Astrocyte (in vitro differentiated cells and primary cell): ENCODE data around the gene FTO. TPM values are rescaled to one million over a fixed set of nuclear protein-coding genes. Genes with fewer than 3 reads are reported as not detected.

Experiments used
- DNase-seq: peaks from one replicate; pipeline ENCODE4 v3.0.0-alpha.2; 2010; ENCODE audit warnings: low read depth
- FAIRE-seq: peaks from 2 replicates; lab custom pipeline; 2011; peaks lifted over from hg19 to GRCh38; lab: Jason Lieb, UNC
- H2AFZ ChIP-seq: 2 replicates; pipeline ENCODE4 v1.6.0; 2012; ENCODE audit warnings: low read depth, low read length, inconsistent platforms
- H3K27ac ChIP-seq: 2 replicates; pipeline ENCODE4 v1.5.1; 2011; ENCODE audit warnings: low read depth, low read length, inconsistent platforms
- H3K27me3 ChIP-seq: 2 replicates; pipeline ENCODE4 v1.6.0; 2011; ENCODE audit warnings: low read length, inconsistent platforms; ENCODE audit not compliant: insufficient read depth
- H3K36me3 ChIP-seq: 2 replicates; pipeline ENCODE4 v1.5.1; 2011; ENCODE audit warnings: low read length, inconsistent platforms; ENCODE audit not compliant: insufficient read depth
- H3K4me1 ChIP-seq: 2 replicates; pipeline ENCODE4 v1.5.1; 2011; ENCODE audit warnings: low read length, inconsistent platforms; ENCODE audit not compliant: insufficient read depth
- H3K4me2 ChIP-seq: 2 replicates; pipeline ENCODE4 v1.6.0; 2012; ENCODE audit warnings: low read length, inconsistent platforms
- H3K4me3 ChIP-seq: 2 replicates; pipeline ENCODE4 v1.5.1; 2011; ENCODE audit warnings: low read depth, mild to moderate bottlenecking, low read length, inconsistent platforms; ENCODE audit not compliant: insufficient read depth
- H3K79me2 ChIP-seq: 2 replicates; pipeline ENCODE4 v1.6.0; 2012; ENCODE audit warnings: mild to moderate bottlenecking, low read length, inconsistent platforms; ENCODE audit not compliant: insufficient read depth
- H3K9ac ChIP-seq: 2 replicates; pipeline ENCODE4 v1.6.0; 2012; ENCODE audit warnings: mild to moderate bottlenecking, low read length, inconsistent platforms
- H3K9me3 ChIP-seq: 2 replicates; pipeline ENCODE4 v1.5.1; 2012; ENCODE audit warnings: low read depth, mild to moderate bottlenecking, low read length, inconsistent platforms; ENCODE audit not compliant: insufficient read depth
- H4K20me1 ChIP-seq: 2 replicates; pipeline ENCODE4 v1.6.0; 2012; ENCODE audit warnings: low read length, inconsistent platforms; ENCODE audit not compliant: insufficient read depth
- H3K27ac Mint-ChIP-seq: one replicate; pipeline ENCODE4 v1.8.0; 2021; ENCODE audit warnings: mild to moderate bottlenecking, mixed read lengths; ENCODE audit not compliant: unreplicated experiment
- H3K27me3 Mint-ChIP-seq: one replicate; pipeline ENCODE4 v1.8.0; 2021; ENCODE audit warnings: low read depth, mixed read lengths; ENCODE audit not compliant: unreplicated experiment
- H3K36me3 Mint-ChIP-seq: one replicate; pipeline ENCODE4 v1.8.0; 2021; ENCODE audit warnings: low read depth, mixed read lengths; ENCODE audit not compliant: unreplicated experiment
- H3K4me1 Mint-ChIP-seq: one replicate; pipeline ENCODE4 v1.8.0; 2021; ENCODE audit warnings: low read depth, mixed read lengths; ENCODE audit not compliant: unreplicated experiment
- H3K4me3 Mint-ChIP-seq: one replicate; pipeline ENCODE4 v1.8.0; 2021; ENCODE audit warnings: mild to moderate bottlenecking, moderate library complexity, mixed read lengths; ENCODE audit not compliant: unreplicated experiment
- H3K9me3 Mint-ChIP-seq: one replicate; pipeline ENCODE4 v1.8.0; 2021; ENCODE audit warnings: mild to moderate bottlenecking, mixed read lengths; ENCODE audit not compliant: unreplicated experiment
- EZH2 ChIP-seq: IDR thresholded peaks from 2 replicates; pipeline ENCODE4 v1.6.1; 2012; ENCODE audit warnings: mild to moderate bottlenecking, low read length, inconsistent platforms; ENCODE audit not compliant: insufficient read depth
- total RNA-seq: library from RNA; stranded (reverse); gene quantifications from 2 replicates; pipeline ENCODE4 v1.2.1, GENCODE V29; 2021
- TF ChIP-seq, protein P1 (sequence below): IDR thresholded peaks from 2 replicates; pipeline ENCODE4 v1.5.1; 2011; ENCODE audit warnings: low read depth, mild to moderate bottlenecking, inconsistent platforms, low read length, moderate library complexity; ENCODE audit not compliant: insufficient read depth

Gene FTO
- total RNA-seq, 1 donor from 2014 or later, result 73.1 TPM

DNA sequence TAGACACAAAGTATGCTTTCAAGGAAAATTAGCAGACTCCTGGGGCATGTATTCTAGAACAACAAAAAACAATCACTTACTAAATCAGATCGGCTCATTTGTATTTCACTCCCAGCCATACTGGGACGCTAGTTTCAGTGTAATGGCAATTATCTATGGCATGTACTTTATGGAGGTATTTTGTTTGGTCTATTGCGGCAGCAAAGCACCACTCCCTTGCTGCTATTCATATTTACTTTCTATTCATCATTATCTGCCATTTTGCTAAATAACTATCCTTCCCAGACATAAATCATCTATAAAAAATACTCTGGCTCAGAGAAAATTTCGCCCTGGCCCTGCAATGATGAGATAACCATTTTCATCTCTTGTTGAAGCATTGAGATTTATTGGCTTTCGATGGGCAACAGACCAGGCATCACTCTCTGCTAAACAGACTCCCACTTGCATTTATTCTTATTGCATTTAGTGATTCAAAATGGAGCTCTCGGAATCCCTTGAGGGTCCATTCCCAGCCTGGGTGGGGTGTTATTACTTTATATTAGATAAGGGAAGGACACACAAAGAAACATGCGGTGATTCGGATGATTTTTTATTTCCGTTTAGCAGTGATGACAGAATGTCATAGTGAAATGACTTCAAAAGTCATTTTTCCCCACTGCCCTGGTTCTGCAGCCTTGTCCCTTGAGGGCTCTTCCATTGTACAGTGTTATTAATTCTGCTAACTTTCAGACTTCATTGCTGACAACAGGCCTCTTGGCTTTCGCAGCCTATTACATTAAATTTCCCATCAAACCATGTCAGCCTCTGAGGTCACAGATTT is 356.9 kb downstream of the FTO start:
- no peaks in the 10 kb centered on the region for H3K9me3 ChIP-seq
- H3K36me3 ChIP-seq, result no peaks in the 10 kb centered on the region
- H3K79me2 ChIP-seq, result no peaks in the 10 kb centered on the region
- no peak for TF ChIP-seq EZH2
- no peak for DNase-seq
- H3K9me3 Mint-ChIP-seq, result peaks cover 3% of the 10 kb centered on the region
- H2AFZ ChIP-seq, result no peak overlapping the region
- no peak overlapping the region for H3K27ac Mint-ChIP-seq
- H3K9ac ChIP-seq, result no peak overlapping the region
- no peaks in the 10 kb centered on the region for H3K27me3 Mint-ChIP-seq
- no peak overlapping the region for H3K4me2 ChIP-seq
- no peaks in the 10 kb centered on the region for H3K27me3 ChIP-seq
- no peaks in the 10 kb centered on the region for H4K20me1 ChIP-seq
- H3K4me1 ChIP-seq, result no peaks in the 10 kb centered on the region
- H3K4me1 Mint-ChIP-seq, result peaks cover 1% of the 10 kb centered on the region
- no peak overlapping the region for H3K4me3 Mint-ChIP-seq
- no peak for FAIRE-seq
- H3K4me3 ChIP-seq, result no peak overlapping the region
- H3K27ac ChIP-seq, result no peak overlapping the region
- H3K36me3 Mint-ChIP-seq, result peaks cover 6% of the 10 kb centered on the region

DNA sequence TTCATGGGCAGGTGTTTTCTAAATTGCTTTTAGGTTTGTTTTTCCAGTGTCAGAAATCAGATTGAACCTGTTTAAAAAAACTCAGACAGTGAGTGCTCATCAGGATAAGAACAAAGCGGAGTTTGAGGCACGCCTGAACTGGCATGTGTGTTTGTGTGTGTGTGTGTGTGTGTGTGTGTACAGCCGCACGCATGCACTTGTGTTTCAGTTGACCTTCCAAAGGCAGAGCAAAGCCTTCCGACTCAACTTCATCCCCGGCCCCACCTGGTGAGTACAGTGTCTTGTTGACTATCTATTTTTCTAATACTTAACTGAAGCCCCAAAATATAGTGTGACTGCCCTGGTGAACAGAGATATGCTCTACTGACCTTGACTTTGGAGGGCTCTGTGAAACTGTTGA is 357.5 kb downstream of the FTO start:
- peaks cover 2% of the 10 kb centered on the region for H4K20me1 ChIP-seq
- DNase-seq (no peak), FAIRE-seq (no peak)
- TF ChIP-seq, protein P1, sequence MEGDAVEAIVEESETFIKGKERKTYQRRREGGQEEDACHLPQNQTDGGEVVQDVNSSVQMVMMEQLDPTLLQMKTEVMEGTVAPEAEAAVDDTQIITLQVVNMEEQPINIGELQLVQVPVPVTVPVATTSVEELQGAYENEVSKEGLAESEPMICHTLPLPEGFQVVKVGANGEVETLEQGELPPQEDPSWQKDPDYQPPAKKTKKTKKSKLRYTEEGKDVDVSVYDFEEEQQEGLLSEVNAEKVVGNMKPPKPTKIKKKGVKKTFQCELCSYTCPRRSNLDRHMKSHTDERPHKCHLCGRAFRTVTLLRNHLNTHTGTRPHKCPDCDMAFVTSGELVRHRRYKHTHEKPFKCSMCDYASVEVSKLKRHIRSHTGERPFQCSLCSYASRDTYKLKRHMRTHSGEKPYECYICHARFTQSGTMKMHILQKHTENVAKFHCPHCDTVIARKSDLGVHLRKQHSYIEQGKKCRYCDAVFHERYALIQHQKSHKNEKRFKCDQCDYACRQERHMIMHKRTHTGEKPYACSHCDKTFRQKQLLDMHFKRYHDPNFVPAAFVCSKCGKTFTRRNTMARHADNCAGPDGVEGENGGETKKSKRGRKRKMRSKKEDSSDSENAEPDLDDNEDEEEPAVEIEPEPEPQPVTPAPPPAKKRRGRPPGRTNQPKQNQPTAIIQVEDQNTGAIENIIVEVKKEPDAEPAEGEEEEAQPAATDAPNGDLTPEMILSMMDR, result no peak
- TF ChIP-seq EZH2, result no peak
- Mint-ChIP-seq H3K4me3 (no peak overlapping the region), H3K27ac (no peak overlapping the region), H3K36me3 (peaks cover 6% of the 10 kb centered on the region), H3K4me1 (peaks cover under 1% of the 10 kb centered on the region), H3K27me3 (no peaks in the 10 kb centered on the region), H3K9me3 (peaks cover 3% of the 10 kb centered on the region)
- no peaks in the 10 kb centered on the region for H3K4me1 ChIP-seq
- no peak overlapping the region for H3K4me3 ChIP-seq
- H3K79me2 ChIP-seq, result no peaks in the 10 kb centered on the region
- H3K4me2 ChIP-seq, result no peak overlapping the region
- H3K36me3 ChIP-seq, result no peaks in the 10 kb centered on the region
- no peaks in the 10 kb centered on the region for H3K9me3 ChIP-seq
- no peaks in the 10 kb centered on the region for H3K27me3 ChIP-seq
- no peak overlapping the region for H3K27ac ChIP-seq
- no peak overlapping the region for H2AFZ ChIP-seq
- H3K9ac ChIP-seq, result no peak overlapping the region

DNA sequence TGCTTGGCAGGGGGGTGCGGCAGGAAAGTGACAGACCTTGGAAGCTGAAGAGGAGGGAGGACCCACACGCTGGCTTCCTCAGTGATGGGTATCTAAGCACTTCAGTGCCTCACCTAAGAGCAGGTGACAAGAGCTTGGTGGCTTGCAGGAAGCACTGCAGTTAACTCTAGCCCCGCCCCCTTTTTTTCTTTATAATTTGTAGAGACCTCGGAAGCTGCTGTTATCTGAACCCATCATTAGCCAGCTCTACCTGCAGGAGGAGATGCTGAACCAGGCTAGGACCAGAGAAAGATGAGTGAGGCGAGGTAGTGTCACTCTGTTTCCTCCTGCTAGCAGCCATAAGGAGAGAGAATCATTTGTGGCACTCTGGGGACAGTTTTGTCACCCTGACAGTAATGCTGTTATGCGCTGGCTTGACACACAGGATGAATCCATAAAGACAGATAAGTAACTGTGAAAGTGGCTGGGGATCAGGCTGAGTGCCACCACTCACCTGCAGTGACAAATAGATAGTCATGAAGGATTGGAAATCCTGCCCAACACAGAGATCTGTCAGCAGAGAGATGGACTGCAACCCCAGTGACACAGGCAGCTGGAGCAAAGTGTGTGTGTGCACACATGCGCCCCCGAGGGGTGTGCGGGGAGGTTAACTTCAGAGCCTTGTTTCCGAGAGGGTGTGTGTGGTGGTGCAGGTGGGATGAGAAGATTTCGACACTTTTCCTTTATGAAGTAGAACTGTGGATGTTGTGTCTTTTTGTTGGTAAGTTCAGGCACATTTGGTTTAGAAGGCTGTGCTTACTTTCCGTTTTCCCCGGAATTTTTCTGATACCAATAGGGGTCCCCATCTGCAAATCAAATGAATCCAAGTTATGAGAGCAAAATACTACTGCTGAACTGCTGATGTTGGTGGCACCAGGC is 358.7 kb downstream of the FTO start:
- no peak overlapping the region for H3K27ac ChIP-seq
- H3K4me1 Mint-ChIP-seq, result peaks cover 4% of the 10 kb centered on the region
- no peaks in the 10 kb centered on the region for H3K79me2 ChIP-seq
- no peak overlapping the region for H3K27ac Mint-ChIP-seq
- no peak overlapping the region for H3K4me2 ChIP-seq
- H3K27me3 Mint-ChIP-seq, result no peaks in the 10 kb centered on the region
- peaks cover 5% of the 10 kb centered on the region for H4K20me1 ChIP-seq
- no peaks in the 10 kb centered on the region for H3K9me3 Mint-ChIP-seq
- TF ChIP-seq, protein P1, result no peak
- TF ChIP-seq EZH2, result no peak
- no peak overlapping the region for H3K4me3 ChIP-seq
- no peaks in the 10 kb centered on the region for H3K36me3 ChIP-seq
- no peak overlapping the region for H3K4me3 Mint-ChIP-seq
- no peak overlapping the region for H3K9ac ChIP-seq
- DNase-seq (no peak), FAIRE-seq (no peak)
- H3K9me3 ChIP-seq, result no peaks in the 10 kb centered on the region
- H2AFZ ChIP-seq, result no peak overlapping the region
- H3K27me3 ChIP-seq, result no peaks in the 10 kb centered on the region
- no peaks in the 10 kb centered on the region for H3K4me1 ChIP-seq
- peaks cover under 1% of the 10 kb centered on the region for H3K36me3 Mint-ChIP-seq
